GM21390 (cell line): ENCODE results near the gene ADARB2.
"Not testable (repeated sequence)": the region's sequence is repeated elsewhere in the genome, so short reads cannot be mapped to it uniquely, and the experiment has no call there.

ENCODE experiments used
- ATAC-seq: cut with Tn5 transposase; IDR thresholded peaks from one replicate; pipeline ENCODE4 v1.9.1; 2021; ENCODE audit not compliant: unreplicated experiment

Gene ADARB2

DNA sequence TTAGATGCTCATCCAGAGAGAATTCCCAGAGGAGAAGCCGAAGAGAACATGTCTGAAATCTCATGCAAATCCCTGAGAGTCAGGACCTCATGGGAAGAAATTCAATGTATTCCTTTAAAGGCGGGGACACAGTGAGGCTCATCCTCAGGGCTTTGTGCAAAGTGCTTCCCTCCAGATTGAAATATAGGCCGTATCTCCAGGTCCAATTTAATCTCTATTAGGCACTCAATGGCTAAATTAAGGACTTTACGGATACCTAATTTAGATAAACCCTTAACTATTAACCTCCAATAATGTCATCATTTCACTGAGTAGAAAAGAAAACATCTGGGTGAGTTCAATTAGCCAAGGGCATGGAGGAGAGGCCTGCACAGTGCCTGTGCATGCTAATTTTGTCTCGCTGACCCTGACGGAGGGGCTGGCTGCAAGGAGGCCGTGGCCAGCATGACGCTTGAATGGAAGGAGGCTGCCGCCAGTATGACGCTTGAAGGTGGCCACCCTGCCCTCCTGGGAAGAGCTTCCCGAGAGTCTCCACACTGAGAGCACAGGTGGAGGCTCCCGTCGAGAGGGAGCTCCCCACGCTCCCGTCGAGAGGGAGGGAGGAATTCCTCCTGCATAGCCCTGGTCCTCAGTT lies 287.6 kb downstream of the ADARB2 start:
- no peak for ATAC-seq

DNA sequence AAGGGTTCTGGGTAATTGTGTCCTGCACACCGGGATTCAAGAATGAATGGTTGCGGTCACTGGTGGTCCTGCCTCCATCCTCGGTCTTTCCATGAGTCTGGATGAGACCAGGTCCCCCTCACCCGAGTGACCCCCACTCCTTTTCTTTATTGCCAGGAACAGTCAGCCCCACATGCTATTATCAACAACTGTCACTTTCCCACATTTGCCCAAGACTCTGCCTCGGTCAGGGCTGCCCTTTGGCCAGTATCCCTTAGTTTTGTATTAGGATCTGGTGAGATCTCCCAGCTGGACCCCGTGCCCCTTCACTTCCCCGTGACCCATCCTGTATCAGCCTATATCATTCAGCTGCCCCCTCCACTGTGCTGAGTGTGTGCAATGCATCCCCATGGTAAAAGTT lies 288.3 kb downstream of the ADARB2 start:
- ATAC-seq: no peak

DNA sequence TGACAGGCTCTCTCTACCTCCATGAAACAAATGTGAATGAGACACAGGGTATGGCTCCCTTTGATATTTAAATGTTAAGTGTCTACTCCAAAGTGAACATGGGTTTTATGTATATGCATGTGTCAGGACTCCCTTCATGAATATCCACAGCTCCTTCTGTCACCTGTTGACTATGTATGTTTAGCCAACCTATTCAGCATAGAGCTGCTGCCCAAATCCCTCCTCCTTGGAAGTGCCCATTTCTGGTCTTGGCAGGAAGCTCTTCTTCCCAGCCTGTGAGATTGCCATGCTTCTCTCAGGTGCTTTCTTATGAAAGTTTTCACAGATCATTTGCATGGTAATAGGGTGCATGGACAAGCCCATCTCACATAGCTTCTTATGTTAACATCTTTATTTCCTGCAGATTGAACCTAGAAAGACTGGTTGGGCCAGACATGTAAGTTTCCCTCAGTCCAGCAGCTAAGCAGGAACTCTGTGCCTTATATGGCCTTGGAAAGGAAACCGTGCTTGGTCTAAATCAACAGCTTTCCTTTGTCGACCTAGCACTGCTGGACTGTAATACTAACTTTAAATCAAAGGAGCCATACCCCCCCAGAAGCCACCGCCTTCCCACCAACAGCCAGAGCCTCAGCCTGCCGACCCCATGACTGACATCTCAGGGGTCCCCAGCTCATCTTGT lies 288.9 kb downstream of the ADARB2 start:
- no peak for ATAC-seq

DNA sequence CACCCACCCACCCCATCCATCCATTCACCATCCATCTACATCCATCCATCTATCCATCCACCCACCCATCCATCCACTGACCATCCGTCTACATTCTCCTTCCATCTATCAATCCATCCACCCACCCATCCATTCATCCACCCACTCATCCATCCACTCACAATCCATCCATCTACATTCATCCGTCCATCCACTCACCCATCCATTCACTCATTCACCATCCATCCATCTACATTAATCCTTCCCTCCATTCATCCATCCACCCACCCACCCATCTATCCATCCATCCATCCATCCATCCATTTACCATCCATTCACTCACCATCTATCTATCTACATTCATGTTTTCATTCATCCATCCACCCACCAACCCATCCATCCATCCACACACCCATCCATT lies 292.5 kb downstream of the ADARB2 start:
- ATAC-seq: no peak

DNA sequence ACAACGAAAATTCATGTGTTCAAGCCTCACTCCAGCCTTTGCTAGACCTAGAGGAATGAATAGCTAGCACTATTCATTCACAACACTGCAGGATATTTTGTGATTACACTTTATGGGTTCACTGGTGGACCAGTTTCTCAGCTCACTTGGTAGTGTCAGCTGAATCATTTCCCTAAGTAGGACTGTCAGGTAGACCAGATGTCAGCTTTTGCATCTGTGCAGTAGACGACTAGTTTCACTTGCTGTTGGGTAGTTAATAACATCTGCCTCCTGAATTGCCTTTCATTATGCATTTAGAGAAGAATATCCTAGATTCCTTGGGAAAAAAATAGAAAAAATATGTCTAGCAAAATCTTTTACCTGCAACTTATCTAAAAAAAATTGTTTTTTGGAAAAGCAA lies 296.4 kb downstream of the ADARB2 start:
- no peak for ATAC-seq

DNA sequence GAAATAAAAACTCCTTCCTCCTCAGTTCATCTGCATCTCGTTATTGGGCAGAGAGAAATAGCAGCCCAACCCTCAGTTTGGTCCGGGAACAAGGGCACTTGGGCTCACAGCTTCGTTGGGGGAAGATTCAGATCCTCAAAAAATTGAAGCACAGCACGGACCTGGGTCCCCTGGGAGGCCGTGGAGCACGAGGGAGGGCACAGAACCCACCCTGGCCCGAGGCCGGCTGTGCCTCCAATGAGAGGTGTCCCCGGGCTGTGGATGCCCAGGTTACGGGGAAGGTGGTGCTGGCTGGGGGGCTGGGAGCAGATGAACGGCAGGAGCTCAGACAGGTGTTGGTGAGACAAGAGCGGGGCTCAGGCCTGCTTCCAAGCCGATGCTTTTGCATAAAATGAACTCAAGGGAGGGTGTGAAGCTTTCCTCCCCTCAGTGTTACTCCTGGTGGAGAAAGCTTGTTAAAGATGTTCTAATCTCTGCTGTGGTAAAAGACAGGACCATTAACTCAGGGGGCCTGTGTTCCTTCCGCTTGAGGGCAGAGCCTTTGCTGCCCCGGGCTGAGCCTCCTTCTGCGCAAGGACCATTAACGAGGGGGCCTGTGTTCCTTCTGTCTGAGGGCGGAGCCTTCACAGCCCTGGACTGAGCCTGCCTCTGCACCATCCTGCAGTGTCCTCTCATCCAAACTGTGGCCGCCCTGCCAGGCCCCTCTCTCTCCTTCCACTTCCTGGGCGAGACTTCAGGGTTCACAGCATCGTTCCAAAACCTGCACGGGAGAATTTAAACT lies 302.2 kb downstream of the ADARB2 start:
- no peak for ATAC-seq

DNA sequence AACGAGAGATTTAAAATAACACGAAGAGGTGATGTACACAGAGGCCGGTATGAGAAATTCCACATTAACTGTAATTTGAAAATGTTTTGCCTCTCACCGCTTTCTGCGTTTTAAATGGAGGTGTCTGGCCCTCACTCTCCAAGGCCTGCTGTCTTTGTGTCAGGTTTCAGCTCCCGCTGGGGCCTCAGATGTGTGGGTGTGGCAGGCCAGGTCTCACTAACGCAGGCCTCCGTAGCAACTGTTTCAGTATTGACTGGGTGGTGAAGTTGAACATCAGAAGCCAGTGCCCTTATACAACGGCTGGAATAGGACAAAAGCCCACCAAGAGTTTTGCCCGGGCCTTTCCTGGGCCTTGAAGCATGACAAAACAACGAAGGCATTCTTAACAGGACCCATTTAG lies 303.1 kb downstream of the ADARB2 start:
- ATAC-seq: no peak

DNA sequence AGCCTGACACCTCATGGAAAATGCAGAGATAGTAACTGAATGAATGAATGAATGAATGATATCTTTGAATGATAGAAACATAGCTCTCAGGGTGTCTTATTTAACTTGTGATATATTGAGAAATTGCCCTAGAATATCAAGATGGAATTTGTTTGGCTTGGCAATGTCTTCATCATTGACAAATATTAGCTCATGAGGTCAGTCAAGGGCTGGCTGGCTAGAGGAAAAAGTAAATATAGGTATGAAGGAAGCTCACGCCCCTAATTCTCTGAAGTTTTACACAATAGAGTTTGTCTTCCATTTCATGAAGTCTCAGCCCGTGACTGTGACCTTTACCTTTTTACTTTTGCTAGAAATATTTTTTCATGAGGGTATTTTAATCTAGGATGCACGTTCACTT lies 305.2 kb downstream of the ADARB2 start:
- no peak for ATAC-seq

DNA sequence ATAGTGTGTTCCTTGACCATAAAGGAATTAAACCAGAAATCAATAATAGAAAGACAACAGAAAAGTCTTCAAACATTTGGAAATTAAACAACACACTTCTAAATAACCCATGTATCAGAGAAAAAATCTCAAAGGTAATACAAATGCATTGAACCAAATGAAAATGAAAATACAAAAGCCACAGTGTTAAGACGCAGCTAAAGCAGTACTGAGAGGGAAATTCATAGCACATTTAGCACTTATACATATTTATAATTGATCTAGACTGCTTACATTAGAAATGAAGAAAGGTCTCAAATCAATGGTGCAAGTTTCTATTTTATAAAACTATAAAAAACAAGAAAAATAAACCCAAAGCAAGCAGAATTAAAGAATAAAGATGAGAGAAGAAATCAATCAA lies 306.1 kb downstream of the ADARB2 start:
- no peak for ATAC-seq

DNA sequence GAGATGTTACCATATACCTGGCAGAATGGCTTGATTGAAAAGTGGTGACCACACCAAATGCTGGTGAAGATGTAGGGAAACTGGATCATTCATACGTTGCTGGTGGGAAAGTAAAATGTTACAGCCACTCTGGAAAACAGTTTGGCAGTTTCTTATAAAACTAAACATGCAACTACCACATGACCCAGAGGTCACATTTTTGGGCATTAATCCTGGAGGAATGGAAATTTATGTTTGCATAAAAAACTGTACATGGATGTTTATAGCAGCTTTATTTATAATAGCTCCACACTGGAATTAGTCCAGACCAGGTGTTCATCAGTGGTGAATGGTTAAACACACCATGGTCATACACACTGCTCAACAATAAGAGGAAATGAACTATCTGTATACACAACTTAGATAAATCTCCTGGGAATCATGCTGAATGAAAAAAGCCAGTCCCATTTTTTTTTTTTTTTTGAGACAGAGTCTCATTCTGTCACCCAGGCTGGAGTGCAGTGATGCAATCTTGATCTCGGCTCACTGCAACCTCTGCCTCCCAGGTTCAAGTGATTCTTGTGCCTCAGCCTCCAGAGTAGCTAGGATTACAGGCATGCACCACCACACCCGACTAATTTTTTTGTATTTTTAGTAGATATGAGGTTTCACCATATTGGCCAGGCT lies 309.7 kb downstream of the ADARB2 start:
- ATAC-seq: not testable (repeated sequence)

DNA sequence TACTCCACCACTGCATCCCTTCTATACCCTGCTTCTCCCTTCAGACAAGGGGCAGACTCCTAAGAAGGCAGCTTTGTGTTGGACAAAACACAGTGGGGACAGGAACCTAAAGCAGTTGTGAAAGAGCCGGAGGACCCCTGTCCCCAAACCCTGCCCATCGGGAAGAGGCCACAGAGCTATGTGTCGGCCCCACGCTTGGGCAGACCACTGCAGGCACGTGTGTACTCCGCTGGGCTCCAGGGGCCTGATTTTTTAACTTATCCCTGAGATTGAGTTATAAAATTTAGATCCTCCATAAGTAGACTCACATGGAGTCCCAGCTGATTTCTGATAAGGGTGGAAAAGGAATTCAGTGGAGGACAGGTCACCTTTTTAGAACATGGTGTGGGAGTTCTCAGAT lies 310.5 kb downstream of the ADARB2 start:
- no peak for ATAC-seq

DNA sequence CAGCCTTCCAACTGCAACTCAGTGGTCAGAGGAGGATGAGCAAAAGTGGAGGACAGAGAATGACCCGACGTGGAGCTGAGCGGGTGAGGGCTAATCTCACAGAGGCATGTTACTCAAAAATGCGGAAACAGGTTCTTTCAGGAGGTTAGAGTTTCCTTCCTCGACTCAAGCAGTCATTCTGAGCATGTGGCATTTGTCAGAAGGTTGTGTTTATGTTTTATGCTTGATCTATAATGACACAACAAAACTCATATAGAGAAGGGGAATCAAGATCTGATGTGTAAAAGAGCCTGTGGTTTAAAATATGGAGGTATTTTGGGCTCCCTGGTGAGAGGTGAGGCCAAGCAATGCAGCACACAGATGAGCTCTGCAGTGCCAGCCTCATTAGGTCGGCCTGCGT lies 311.4 kb downstream of the ADARB2 start:
- ATAC-seq: peak; percentile 69

DNA sequence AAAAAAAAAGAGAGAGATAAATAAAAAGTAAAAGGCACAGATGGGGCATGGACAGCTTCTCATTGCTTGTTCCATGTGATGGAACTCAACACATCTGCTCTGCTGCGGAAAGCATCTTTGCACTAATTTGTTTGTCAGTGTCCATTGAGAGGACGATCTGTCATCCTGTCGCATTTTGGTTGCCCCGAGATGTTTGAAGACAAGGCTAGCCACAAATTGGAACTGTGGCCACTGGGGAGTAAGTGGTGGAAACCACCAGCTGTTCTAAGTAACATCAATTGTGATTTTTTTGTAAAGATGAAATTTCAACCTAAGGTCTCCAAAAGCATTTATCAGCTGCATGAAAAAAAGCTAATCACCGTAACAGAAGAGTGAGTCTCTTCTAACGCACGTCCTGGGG lies 312.7 kb downstream of the ADARB2 start:
- ATAC-seq: no peak

DNA sequence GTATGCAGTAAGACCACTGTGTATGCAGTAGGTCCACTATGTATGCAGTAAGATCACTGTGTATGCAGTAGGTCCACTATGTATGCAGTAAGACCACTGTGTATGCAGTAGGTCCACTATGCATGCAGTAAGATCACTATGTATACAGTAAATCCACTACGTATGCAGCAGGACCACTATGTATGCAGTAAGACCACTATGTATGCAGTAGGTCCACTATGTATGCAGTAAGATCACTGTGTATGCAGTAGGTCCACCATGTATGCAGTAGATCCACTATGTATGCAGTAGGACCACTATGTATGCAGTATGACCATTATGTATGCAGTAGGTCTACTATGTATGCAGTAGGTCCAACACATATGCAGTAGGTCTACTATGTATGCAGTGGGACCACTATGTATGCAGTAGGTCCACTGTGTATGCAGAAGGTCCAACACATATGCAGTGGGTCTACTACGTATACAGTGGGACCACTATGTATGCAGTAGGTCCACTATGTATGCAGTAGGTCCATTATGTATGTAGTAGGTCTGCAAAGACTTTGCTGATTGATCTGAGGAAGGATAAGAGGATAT lies 313.6 kb downstream of the ADARB2 start:
- ATAC-seq: no peak

DNA sequence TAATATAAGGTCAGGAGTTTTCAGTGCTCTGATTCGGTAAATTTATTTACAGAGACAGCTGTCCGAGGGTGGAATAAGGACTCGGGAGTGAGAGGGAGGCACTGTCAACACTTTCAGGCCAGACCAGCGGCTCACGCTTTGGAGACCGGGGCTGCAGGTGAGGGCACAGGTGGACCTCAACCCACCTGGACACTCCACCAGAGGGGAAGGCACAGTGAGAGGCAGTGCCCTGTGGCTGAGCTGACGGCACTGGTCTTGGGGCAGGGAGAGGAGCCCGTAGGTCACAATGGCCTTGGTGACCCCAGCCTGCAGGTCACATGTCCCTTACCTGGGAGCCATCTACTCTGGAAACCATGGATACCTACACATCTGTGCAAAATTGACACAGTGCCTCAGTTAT lies 315.1 kb downstream of the ADARB2 start:
- no peak for ATAC-seq

DNA sequence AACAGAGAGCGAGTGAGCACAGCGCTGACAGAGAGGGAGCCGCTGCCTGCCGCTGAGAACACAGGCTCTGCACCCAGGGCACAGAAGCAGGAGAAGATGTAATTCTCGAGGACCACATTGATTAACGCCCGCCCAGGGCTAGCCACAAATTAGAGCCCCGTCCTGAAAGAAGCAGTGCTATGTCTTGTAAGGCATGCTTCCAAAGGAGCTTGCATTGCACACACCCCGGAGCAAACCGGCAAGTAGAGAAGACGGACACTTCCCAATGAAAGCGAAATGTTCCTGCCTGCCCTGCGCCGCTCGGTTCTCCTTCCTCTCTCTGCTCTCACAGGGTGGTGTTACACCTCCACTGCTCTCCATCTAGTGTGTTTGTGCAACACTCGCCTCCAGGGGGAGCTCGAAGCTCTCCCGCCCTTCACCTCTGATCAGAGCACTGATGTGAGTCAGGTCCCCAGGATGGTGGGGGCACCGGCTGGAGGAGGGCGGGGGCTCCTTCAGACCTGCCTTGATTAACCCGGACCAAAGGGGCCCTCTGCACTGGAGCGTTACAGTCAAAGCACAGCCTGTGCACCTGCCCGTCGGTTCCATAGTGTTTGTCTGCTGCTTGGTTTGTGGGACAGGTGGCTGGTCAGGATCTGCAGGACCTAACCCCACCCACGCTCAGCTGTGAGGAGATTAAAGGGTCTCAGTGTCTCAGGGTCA lies 316.5 kb downstream of the ADARB2 start:
- ATAC-seq: peak; percentile 94

DNA sequence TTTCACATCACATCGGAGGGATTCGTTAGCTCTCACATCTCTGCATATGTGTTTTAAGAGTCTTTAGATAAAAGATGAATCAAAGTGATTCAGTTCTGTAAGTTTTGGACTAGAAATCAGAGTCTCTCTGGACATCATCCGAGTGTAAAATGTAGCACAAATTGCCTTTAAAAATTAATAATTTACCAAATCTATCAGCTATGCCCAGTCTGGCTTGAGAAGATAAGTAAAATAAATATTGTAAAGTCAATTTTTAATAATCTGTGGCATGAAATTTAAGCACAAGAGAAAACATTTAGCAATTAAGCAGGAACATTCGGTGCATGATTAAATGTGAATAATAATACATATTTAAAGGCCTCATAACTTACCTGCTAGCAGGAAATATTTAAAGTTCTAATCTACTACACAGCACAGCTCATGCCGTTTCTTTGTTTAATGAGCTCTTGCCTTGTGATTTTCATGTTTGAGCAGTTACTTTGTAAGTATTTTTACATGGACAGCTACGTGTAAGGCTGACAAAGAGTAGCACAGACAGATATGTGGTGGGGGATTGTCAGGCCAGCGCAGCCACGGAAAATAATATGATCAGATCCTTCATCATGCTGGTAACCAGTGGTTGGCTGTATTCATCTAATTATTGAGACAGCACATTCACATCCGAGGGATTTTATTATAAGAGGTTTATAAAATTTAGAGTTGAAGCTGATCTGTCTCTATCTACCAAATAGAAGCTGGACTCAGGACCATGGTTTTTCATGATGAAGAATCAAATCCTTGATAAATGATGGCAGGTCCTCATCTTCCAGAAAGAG lies 317.3 kb downstream of the ADARB2 start:
- ATAC-seq: no peak

DNA sequence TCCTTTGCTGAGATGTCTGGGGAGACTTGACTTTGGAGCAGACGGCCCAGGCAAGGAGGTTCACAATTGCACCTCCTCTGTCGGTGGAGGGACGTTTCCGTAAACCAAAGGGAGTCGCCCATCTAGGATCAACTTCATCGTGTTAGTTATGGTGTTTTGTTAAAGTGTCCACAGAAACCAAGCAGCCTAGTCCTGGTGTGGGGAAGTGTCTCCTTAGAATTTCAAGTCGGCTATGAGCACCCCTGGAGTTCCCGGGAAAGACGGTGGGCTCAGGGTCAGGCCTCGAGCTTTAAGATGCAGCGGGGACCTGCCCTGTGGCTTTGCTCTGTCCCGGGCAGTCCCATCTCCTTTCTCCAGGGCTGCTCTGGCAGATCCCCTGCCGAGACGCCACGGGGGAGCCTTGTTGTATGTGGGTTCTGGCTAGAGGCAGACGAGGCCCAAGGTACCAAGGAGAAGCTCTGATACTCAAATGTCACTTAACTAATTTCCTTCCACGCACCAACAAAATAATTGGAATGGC lies 319.2 kb downstream of the ADARB2 start:
- ATAC-seq: no peak

DNA sequence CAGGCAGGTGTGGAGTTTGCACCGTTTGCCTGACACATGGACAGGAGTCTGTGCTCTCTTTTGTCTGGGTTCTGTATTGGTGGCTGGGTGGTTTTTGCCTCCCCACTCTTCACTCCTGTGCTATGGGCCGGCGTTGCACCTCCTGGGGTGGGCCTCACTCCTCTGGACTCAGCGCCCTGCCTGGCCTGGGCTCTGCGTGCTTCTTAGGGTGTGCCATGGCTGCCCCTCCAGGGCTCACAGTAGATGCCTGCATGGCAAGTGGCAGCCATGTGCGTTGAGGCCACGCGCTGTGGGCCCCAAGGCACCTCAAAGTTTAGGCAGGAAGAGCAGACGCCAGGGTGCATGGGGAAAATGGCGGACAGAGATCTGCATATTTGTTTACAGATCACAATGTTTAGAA lies 319.8 kb downstream of the ADARB2 start:
- ATAC-seq: no peak
